GM12878 (cell line): Measurements from ENCODE around the gene TIPARP. TPM values are rescaled to one million over a fixed set of nuclear protein-coding genes. Genes with fewer than 3 reads are reported as not detected.
A peak's percentile ranks its signal among the peaks of the same experiment; 100 is the strongest.

ENCODE experiments used
- ATAC-seq: fragments of 200-7000 bp; cut with Tn5 transposase; 3 replicates; pipeline ENCODE4 v1.9.1; 2020; ENCODE audit warnings: mild to moderate bottlenecking, moderate library complexity
- BruUV-seq: library from RNA; stranded (reverse); fragments of 400-500 nt; replicated peaks from 2 replicates; lab custom pipeline; 2021; lab: Mats Ljungman, UMichigan
- CTCF ChIA-PET: fragments of 300-600 bp; sonication (Branson Sonifier 250); formaldehyde crosslinking; extraction: SDS; loops from one replicate; lab custom pipeline; 2021; ENCODE audit warnings: inconsistent platforms; lab: Yijun Ruan, JAX
- POLR2A ChIA-PET: fragments of 350-600 bp; formaldehyde crosslinking; extraction: SDS; loops from one replicate; lab custom pipeline; 2021; ENCODE audit warnings: inconsistent platforms; lab: Charles Lee
- RAD21 ChIA-PET: fragments of 300-600 bp; sonication (Branson Sonifier 250); formaldehyde crosslinking; loops from one replicate; lab custom pipeline; 2023; ENCODE audit warnings: antibody characterized with exemption; ENCODE audit not compliant: unreplicated experiment; lab: Charles Lee
- SMC1A ChIA-PET: fragments of 300-600 bp; sonication (Branson Sonifier 250); formaldehyde crosslinking; loops from one replicate; lab custom pipeline; 2023; ENCODE audit not compliant: unreplicated experiment, uncharacterized antibody; lab: Charles Lee
- DNase-seq: peaks from one replicate; pipeline ENCODE4 v3.0.0-alpha.2; 2011; ENCODE audit warnings: low read depth, low spot score
- FAIRE-seq: peaks from 3 replicates; lab custom pipeline; 2011; peaks lifted over from hg19 to GRCh38; lab: Jason Lieb, UNC
- H2AFZ ChIP-seq: 2 replicates; pipeline ENCODE4 v1.6.0; 2011; ENCODE audit warnings: low read depth, low read length, control low read depth; ENCODE audit not compliant: control insufficient read depth
- H3K27ac ChIP-seq: 2 replicates; pipeline ENCODE4 v1.5.1; 2011; ENCODE audit warnings: control low read depth; ENCODE audit not compliant: control insufficient read depth, insufficient read depth
- H3K27me3 ChIP-seq, 2 experiments: replicated peaks in 1 of 2; 2 replicates each; pipeline versions ENCODE4 v1.6.0 to v1.6.1; 2011; ENCODE audit warnings: low read length in 1 of 2; ENCODE audit not compliant: control insufficient read depth in 2 of 2, insufficient read depth in 2 of 2
- H3K36me3 ChIP-seq, 2 experiments: 2 replicates each; pipeline ENCODE4 v1.5.1; 2011; ENCODE audit warnings: low read length in 1 of 2; ENCODE audit not compliant: control insufficient read depth in 2 of 2, insufficient read depth in 2 of 2
- H3K4me1 ChIP-seq: 2 replicates; pipeline ENCODE4 v1.6.1; 2011; ENCODE audit warnings: mild to moderate bottlenecking, low read length, moderate library complexity, mixed read lengths; ENCODE audit not compliant: control insufficient read depth, insufficient read depth
- H3K4me2 ChIP-seq: 2 replicates; pipeline ENCODE4 v1.6.0; 2011; ENCODE audit warnings: control low read depth; ENCODE audit not compliant: control insufficient read depth, insufficient read depth
- H3K4me3 ChIP-seq: fragments of 200-600 bp; sonication (generic); 2 replicates; pipeline ENCODE4 v1.5.1; 2016
- H3K79me2 ChIP-seq: 2 replicates; pipeline ENCODE4 v1.6.0; 2011; ENCODE audit warnings: low read length; ENCODE audit not compliant: control insufficient read depth, insufficient read depth
- H3K9ac ChIP-seq: 2 replicates; pipeline ENCODE4 v1.8.0; 2011; ENCODE audit warnings: low read length, control low read depth, mixed read lengths; ENCODE audit not compliant: control insufficient read depth, insufficient read depth
- H3K9me3 ChIP-seq: replicated peaks from 3 replicates; pipeline ENCODE4 v1.5.1; 2011; ENCODE audit warnings: mild to moderate bottlenecking, low read length; ENCODE audit not compliant: control insufficient read depth, insufficient read depth
- H4K20me1 ChIP-seq: 2 replicates; pipeline ENCODE4 v1.6.0; 2011; ENCODE audit not compliant: control insufficient read depth, insufficient read depth
- ASH2L ChIP-seq: fragments of 300-600, 200-600 bp; sonication (generic); IDR thresholded peaks from 2 replicates; pipeline ENCODE4 v1.6.1; 2017; ENCODE audit warnings: low read depth, mild to moderate bottlenecking, borderline replicate concordance
- CHD1 ChIP-seq: IDR thresholded peaks from 2 replicates; pipeline ENCODE4 v1.6.1; 2012; ENCODE audit warnings: low read depth, low read length, improper control_type of control experiment
- EP300 ChIP-seq, 2 experiments: fragments of 150-350 bp in 1 of 2; IDR thresholded peaks; 2 replicates each; pipeline ENCODE4 v1.6.1; 2011 to 2012; ENCODE audit warnings: low read depth in 2 of 2, low read length in 2 of 2, borderline replicate concordance in 1 of 2, improper control_type of control experiment in 1 of 2, inconsistent platforms in 1 of 2; ENCODE audit not compliant: control insufficient read depth in 1 of 2
- JUND ChIP-seq: IDR thresholded peaks from 2 replicates; pipeline ENCODE4 v1.6.1; 2012; ENCODE audit warnings: low read depth, mild to moderate bottlenecking, low read length, improper control_type of control experiment, moderate library complexity
- MTA2 ChIP-seq: fragments of 450-650 bp; IDR thresholded peaks from 2 replicates; pipeline ENCODE4 v1.6.1; 2016; ENCODE audit warnings: low read depth, mild to moderate bottlenecking, moderate library complexity
- MYB ChIP-seq: fragments of 150-350 bp; IDR thresholded peaks from 2 replicates; pipeline ENCODE4 v1.6.1; 2014; ENCODE audit warnings: mild to moderate bottlenecking, low read depth, low read length, borderline replicate concordance
- RBBP5 ChIP-seq: fragments of 200-600 bp; sonication (generic); conservative IDR thresholded peaks from 2 replicates; pipeline ENCODE4 v1.6.1; 2016
- WGBS: methylation state at CpG from one replicate; pipeline ENCODE4 v1.1.6; 2016; ENCODE audit warnings: low lambda C conversion rate; ENCODE audit not compliant: insufficient replicate concordance, insufficient coverage; ENCODE audit errors: missing lambda C conversion rate; 5-methylcytosine and 5-hydroxymethylcytosine counted together
- in situ Hi-C: fragments of 300-500 bp; cut with MboI; formaldehyde crosslinking; loops from 9 replicates; pipeline ENCODE4 v1.14.3; 2018; ENCODE audit warnings: mixed read lengths
- intact Hi-C: fragments of 100-400 bp; cut with micrococcal nuclease; formaldehyde crosslinking; loops from one replicate; pipeline ENCODE4 v1.14.2; 2022; ENCODE audit not compliant: unreplicated experiment
- polyA plus RNA-seq, 11 experiments: library from polyadenylated mRNA; depleted of rRNA in 4 of 11; unstranded in 6 of 11; stranded (reverse) in 5 of 11; fragments of >200 nt; fragmentation: Nextera tagmentation in 4 of 11; fragmentation: Illumina TruSeq in 1 of 11; extraction: Ambion mirVana in 4 of 11; extraction: Trizol in 1 of 11; gene quantifications; 1 replicate in 1 of 11; 2 replicates in 10 of 11; pipeline versions ENCODE4 v1.2.1 to v1.2.3, GENCODE V29; 2011 to 2016; ENCODE audit warnings: inconsistent platforms in 2 of 11, missing spikeins in 2 of 11, low read depth in 1 of 11
- total RNA-seq, 4 experiments: library from RNA; depleted of rRNA in 3 of 4; stranded (reverse); fragments of >200 nt in 3 of 4; fragmentation: Illumina TruSeq in 1 of 4; extraction: Trizol in 1 of 4; gene quantifications; 2 replicates each; pipeline versions ENCODE4 v1.2.1 to v1.2.3, GENCODE V29; 2013 to 2021

The TIPARP gene
- total and polyA plus RNA-seq, 10 of the 15 experiments (the other 5 are each of a cell fraction or from before 2014, with no cell fraction given) = 3.2 to 21.5 (median 12.0) TPM

GRCh38 chr3:156721687-156722618 is 47.6 kb downstream of the TIPARP start:
- ATAC-seq = peak; percentile 27; the same call in 1 of the 3 replicates
- no peak overlapping the region for H3K9ac ChIP-seq
- H3K79me2 ChIP-seq = no peaks in the 10 kb centered on the region
- BruUV-seq = no TSS peak
- 94% methylated on average over 2 of the region's 2 CpGs for WGBS
- H4K20me1 ChIP-seq = no peaks in the 10 kb centered on the region
- ChIA-PET SMC1A (interaction anchor here (0.9 to 3.1 kb wide), 8 partner anchors 10 to 365 kb away, joined by 3 to 12 read pairs (median 6); partner anchors contain the start of gene TIPARP), CTCF (interaction anchor here (0.9 to 2.7 kb wide), 6 partner anchors 13 to 359 kb away, joined by 3 to 12 read pairs (median 3); partner anchors contain the start of gene TIPARP), POLR2A (no interaction called here), RAD21 (no interaction called here)
- H3K4me3 ChIP-seq = no peak overlapping the region
- no peak for TF ChIP-seq CHD1
- no peak for TF ChIP-seq EP300 (IDR thresholded peaks at IDR 0.05; ENCODE audit: borderline replicate concordance in 1 of 2, control insufficient read depth in 1 of 2, low read depth in 2 of 2, low read length in 2 of 2)
- no peak for TF ChIP-seq JUND
- no peak for TF ChIP-seq ASH2L
- no peak for TF ChIP-seq RBBP5
- TF ChIP-seq MTA2 = no peak
- no peak for TF ChIP-seq MYB
- in situ Hi-C loops (no loop called here), intact Hi-C loops (no loop called here)
- H2AFZ ChIP-seq = no peak overlapping the region
- no peak overlapping the region for H3K27ac ChIP-seq
- no peaks in the 10 kb centered on the region for H3K9me3 ChIP-seq
- H3K36me3 ChIP-seq = no peaks in the 10 kb centered on the region
- H3K4me2 ChIP-seq = no peak overlapping the region
- H3K4me1 ChIP-seq = no peaks in the 10 kb centered on the region
- no peak for DNase-seq
- H3K27me3 ChIP-seq = no peaks in the 10 kb centered on the region
- FAIRE-seq = no peak
